Dermis microvascular lymphatic vessel endothelial cell (primary cell): ENCODE results near the gene RFX2. TPM values are rescaled to one million over a fixed set of nuclear protein-coding genes. Genes with fewer than 3 reads are reported as not detected.
"Not testable (repeated sequence)": the region's sequence is repeated elsewhere in the genome, so short reads cannot be mapped to it uniquely, and the experiment has no call there.

ENCODE experiments used
- DNase-seq, 2 donors: peaks; one replicate each; pipeline versions ENCODE4 v3.0.0 to v3.0.0-alpha.2; 2010; ENCODE audit warnings: low read depth in 2 of 2
- total RNA-seq: library from RNA; depleted of rRNA; stranded (reverse); fragments of >200 nt; gene quantifications from 2 replicates; pipeline ENCODE4 v1.2.1, GENCODE V29; 2014

RFX2 gene
- total RNA-seq, 1 donor from 2014 or later, result 1.3 TPM

DNA sequence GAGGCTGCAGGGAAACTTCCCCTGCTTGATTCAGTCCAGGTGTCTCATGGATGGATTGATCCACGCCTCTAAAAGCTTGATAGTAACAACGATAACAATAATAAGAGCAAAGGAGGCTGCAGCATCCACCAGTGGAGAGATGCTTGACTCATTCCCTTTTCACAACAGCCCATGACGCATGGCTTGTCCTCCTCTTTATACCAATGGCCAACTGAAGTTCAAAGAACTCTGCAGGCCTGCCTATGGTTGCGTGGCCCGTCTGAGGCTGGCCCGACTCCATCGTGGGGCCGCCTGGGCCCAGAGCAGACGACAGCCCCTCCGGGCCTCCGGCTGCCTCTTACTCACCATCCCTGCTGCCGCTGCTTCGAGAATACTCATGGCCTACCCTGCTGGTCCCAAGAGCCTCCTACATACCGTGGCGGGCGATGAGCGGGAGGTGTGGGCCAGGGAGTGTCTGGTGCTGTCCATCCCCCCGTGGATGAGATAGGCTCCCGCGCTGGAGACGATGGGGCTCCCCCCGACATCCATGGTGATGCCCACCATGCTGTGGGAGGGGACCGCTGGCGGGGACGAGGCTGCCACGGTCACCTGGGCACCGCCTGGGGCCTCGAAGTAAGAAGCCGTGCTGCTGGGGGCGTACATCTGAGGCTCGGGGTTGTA, 70.6 kb downstream of the RFX2 start:
- no peak for DNase-seq

DNA sequence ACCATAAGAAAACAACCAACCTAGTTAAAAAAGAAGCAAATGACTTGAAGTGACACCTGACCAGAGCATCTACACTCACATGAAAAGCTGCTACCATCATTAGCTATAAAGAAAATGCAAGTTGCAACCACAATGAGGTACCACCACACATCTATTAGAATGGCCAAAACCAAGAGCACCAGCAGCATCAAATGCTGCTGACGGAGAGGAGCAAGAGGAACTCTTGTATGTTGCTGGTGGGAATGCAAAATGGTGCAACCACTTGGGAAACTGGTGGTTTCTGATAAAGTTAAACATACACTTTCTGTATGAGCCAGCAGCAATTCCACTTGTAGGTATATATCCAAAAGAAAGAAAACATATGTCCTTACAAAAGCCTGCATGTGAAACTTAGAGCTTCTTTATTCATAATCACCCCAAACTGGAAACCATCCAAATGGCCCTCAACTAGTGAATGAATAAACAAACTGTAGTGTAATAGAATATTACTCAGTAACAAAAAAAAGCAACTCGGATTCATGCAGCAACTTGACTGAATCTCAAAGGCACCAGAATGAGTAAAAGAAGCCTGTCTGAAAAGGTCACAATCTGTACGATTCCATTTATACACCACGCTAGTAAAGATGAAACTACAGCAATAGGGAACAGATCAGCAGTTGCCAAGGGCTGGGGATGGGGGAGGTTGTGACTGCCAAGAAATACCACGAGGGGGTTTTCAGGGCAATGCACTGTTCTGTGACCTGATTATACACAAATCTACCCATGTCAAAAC, 71.5 kb downstream of the RFX2 start:
- DNase-seq, result no peak

DNA sequence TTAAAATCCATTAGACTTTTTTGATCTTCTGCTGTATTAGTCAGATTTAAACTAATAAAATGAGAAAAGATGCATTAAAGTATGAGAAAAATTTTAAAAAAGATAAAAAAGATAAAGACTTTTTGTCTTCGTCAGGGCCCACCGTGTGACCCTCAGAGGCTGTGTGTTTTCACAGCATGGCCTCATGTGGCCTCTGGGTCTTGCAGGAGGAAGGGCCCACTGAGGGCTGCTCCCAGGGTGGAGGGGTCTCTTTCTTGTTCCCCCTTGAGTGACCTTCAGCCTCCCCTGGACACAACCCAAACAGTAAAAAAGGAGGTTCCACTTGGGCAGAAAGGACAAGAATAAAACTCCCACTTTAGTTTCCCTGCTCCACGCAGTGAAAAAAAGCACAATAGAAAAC, 75.3 kb downstream of the RFX2 start:
- no peak for DNase-seq

DNA sequence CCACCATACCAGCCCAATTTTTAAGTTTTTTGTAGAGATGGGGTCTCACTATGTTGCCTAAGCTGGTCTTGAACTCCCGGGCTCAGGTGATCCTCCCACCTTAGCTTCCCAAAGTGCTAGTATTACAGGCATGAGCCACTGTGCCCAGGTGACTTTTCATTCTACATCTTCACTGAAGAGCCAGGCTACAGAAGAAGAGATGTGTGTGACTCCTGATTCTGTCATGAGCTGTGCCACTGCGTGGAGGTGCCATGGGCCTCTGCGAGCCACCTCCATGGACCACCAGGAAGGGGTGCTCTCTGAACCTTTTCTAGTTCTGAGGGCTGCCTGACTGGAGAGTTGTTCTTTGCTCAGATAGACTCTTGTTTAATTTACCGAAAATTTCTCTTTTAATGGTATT, 75.8 kb downstream of the RFX2 start:
- no peak for DNase-seq

DNA sequence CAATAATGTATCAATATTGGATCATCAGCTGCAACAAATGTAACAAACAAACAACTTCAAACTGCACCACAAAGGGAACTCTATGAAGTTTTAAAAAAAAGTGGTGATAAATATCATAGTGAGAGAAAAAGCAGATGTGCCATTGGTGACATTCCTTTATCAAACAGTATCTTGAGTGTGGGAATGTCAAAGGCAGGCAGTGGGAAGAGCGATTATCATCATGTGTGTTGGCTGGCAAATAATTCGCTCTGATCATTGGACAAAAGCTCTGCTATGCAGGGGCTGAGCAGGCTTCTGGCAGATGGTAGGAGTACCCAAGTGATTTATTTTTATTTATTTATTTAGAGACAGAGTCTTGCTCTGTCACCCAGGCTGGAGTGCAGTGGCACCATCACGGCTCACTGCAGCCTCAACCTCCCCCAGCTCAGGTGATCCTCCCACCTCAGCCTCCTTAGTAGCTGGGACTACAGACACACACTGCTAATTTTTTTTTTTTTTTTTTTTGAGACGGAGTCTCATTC, 76.5 kb downstream of the RFX2 start:
- DNase-seq, result no peak

DNA sequence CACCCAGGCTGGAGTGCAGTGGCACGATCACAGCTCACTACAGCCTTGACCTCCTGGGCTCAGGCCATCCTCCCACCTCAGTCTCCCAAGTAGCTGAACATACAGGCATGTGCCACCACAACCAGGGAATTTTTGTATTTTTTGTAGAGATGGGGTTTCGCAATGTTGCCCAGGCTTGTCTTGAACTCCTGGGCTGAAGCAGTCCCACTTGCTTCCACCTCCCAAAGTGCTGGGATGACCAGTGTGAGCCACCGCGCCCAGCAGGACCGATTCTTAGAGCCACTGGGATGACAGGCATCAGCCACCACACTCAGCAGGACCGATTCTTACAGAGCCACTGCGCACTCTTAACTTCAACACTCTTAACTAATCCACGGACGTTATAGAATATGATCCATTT, 77.5 kb downstream of the RFX2 start:
- DNase-seq, result no peak

DNA sequence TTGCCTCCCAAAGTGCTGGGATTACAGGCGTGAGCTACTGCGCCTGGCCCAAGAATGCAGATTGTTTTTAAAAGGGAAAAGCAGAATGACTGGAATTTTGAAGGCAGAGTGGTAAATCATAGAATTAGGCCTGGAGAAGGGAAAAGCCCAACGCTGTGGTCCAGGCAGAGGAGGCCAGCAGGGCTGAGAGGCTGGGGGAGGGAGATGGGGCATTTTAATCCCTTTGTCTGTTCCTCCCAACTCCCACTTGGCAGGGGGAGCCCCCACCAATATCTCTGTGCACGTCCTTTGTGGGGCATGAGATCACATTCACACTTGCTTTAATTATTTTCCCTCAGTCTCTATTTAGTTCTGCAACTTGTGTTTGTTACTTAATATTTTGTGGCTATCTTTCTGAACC, 77.9 kb downstream of the RFX2 start:
- DNase-seq, result no peak

DNA sequence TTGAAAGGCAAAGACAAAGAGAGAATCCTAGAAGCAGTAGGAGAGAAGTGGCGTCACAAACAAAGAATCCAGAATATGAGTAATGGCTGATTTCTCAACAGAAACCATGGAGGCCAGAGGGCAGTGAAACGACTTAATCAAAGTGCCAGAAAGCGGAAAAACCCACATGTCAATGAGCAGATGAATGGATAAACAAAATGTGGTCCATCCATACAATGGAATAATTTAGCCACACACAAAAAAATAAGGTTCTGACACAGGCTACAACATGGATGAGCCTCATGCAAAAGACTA, 80.1 kb downstream of the RFX2 start:
- DNase-seq, result no peak

DNA sequence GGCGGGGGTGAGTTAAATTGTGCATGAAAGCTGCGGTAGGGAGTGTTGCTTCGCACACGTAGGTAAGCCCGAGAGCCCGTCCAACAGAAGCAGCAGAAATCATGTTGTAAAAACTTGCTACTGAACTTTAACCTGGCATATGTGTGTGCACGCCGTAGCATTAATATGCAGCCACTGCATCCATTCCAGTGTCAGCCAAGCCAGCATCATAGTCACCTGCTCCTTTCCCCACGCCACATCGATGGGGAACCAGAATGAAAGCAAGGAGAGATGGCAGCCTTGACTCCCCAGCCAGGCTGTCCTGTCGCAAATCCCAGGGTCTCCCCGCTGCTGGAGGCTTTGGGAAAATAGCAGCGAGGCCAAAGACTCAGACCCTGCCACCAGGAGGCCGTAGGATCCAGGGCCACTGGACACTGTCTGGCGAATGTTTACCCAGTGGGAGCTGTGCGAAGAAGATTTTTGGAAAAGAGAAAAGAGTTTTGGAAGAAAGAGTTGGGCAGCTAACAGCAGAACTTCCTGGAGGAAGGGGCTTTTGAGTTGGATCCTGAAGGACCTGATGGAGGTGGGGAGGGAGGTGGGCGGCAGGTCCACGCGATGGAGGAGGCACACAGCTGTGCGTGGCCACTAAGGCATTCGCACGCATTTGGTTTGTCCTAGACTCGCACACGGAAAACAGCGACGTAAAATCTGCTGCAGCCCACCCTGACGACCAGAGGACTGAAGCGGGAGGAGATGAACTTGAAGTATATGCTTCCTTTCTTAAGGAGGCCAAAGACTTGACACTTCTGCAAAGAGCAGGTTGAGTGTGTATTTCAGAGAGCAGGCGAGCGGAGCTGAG, 83.7 kb downstream of the RFX2 start:
- no peak for DNase-seq

DNA sequence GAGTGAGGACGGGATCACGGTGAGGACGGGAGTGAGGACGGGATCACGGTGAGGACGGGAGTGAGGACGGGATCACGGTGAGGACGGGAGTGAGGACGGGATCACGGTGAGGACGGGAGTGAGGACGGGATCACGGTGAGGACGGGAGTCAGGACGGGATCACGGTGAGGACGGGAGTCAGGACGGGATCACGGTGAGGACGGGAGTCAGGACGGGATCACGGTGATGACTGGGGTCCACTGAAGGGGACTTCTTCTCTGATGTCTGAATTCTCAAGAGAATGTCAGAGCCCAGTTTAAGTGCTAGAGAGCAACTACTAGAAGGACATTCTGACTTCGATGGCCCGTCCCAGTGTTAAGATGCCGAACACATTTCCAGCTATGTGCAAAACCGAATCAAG, 85.5 kb downstream of the RFX2 start:
- DNase-seq, result not testable (repeated sequence)

DNA sequence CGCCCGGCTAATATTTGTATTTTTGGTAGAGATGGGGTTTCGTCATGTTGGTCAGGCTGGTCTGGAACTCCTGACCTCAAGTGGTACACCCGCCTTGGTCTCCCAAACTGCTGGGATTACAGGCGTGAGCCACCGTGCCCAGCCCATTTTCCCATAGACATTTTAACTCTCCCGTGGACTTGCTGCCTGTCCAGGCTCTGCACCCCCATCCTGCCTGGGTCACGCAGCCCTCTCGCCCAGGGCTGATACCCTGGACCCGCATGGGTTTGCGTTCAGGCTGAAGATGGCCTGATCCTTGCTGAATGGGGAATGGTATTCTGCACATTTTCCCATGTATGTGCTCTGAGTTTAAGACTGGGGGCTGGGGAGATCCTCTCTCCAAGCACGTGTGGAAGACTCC, 86.4 kb downstream of the RFX2 start:
- no peak for DNase-seq

DNA sequence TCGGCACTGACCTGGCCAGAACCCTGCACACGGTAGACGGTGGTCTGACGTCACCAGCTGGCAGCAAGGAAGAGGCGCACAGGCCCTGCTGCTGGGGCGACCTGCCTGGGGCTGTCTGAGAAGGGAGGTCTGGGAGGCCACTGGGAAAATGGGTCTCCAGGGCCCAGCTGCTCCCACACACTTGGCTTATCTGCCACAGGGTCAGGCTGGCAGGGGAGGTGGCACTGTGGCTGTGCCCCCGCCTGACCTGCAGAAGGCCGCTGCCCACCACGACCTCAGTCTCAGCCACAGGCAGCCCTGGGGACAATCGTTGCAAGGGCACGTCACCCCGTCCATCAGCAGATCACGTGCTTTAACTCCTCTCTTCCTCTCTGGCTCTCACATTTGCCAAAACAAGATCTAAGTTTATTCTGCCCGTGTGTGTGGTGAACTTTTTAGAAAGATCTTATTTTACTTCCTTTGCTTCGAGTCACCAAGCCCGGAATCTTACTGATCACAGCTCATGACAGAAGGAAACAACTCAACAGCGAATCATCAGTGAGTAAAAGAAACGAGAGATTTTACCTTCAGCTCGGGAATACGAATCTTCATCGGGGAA, 87.1 kb downstream of the RFX2 start:
- DNase-seq, result peak; percentile 11 to 55

DNA sequence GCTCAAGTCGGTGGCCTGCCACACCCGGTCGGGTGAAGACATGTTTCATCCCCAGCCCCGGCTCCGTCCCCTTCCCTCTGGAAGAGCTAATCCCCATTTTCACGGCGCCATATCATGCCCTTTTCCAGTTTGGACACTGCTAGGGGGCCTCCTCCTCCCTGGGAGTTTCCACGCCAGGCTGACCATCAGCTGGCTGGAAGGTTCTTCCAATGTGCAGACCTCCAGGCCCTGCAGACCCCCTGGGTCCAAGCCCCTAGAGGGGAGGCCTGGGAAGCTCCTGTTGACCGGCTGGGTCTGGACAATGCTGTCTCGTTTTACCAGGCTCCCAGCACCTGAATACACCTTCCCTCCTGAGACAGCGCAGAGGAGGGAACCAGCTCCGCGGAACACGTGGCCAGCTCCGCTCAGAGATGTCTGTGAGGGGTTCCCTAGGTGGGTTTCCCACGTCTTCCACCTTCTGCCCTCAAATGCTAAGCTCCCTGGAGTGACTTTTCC, 87.7 kb downstream of the RFX2 start:
- no peak for DNase-seq

DNA sequence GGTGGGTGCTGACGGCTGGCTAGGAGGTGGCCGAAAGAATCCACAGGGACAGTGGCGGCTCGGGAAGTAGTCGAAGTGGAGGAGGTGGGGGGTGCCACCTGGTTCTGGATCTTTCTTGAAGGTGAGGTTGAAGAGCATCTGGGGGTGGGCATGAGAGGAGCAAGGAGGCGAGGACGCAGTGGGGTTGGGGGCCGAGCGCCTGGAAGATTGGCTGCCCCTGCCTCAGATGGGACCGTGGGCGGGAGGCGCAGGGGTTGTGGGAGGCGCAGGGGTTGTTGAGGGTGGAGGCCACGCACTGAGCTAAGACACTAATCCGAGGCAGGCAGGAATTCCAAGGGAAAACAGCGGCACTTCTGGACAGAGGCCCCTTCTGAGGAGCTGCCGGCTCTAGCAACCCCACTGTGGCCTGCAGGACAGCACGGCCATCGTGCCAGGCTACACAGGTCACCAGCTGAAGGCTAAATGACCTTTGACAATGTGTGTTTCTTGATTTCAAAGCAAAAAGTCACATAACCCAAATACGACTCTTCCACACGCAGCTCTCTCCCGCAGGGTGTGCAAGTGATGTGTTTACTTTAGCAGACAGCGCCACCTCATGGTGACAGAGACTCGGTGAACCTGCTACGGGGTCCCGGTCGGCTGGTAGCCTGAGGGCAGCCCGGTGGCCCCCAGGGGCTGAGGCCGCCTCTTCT, 88.3 kb downstream of the RFX2 start:
- peak; percentile 81 to 84 for DNase-seq

DNA sequence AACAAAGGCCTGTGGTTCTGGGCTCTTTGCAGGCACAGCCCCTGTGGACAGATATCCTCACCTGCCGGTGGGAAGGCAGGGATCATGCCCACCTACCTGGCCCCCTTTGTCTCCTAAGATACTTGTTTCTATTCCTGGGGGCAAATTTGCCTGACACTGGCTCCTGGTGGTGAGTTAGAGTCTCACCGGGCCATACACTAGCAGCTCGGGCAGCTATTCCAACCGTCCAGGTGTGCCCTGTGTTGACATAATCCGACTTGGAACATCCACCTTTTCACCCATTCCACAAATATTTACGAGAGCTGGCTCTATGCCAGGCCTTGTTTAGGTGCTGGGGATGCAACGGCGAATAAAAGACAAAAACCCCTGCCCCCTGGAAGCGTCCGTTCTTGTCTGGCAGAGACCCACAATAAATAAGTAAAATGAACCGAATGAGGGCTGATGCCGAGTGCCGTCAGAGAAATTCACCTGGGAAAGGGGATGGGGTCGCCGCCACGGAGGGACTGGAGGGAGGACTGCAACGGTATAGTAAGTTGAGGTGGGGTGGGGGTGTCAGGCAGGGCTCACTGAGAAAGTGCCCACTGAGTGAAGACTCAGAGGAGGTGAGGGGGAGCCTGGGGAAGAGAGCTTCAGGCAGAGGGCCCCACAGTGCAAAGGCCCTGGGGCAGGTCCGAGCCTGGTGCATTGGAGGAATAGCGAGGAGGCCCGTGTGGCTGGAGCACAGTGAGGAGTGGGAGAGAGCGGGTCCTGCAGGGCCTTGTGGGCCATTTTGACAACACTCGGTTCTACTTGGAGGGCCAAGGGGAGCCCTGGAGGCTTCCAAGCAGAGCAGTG, 89.1 kb downstream of the RFX2 start:
- DNase-seq, result no peak

DNA sequence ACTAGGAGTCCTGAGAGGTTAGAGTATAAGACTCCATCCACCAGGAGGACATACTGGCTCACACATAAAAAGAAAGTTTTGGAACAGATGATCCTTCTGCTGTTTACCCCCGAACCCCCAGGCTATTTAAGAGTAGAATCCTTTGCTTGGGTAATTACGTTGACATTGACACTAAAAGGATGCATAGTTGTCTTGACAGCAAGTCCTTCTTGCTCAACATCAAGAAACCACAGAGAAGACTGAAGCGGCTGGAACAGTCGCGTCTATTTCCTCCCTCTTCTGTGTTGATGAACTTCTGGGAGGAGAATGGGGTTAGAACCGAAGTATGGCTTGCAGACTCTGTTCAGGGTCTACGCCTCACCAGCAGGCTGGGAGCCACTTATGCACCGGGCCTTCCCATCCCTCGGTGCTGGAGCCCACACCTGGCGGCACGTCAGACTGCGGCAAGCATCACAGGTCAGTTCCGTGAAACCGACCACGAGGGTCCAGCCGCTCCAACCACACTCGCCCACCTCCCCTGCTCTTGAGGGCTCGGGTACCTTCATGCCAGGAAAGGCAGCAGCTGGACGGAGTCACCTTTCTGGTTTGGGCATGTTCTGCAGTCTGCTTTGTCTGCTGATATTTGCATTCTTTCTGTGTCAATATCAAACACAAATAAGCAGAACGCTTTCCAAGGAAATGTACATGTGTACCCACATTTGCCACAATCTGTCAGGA, 90.0 kb downstream of the RFX2 start:
- DNase-seq, result no peak

DNA sequence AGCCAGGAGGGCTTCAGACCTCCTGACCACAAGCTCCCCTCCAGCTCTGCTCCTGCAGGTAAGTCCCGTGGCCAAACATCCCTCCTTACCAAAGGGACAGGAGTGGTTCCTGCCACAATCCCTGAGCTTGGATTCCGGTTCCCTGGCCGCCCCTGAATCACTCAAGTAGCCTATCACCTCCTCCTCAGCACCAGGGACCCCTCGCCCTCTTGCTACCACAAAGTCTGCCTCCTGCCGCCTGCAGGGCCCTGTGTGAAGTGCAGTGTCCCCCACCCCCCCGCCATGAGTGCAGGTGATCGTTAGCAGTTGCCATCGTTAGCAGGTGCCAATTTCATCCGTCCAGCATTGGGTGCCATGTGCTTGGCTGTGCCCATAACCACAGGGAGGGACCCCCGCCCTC, 91.5 kb downstream of the RFX2 start:
- peak in 1 of 2 donors; percentile 12 for DNase-seq

DNA sequence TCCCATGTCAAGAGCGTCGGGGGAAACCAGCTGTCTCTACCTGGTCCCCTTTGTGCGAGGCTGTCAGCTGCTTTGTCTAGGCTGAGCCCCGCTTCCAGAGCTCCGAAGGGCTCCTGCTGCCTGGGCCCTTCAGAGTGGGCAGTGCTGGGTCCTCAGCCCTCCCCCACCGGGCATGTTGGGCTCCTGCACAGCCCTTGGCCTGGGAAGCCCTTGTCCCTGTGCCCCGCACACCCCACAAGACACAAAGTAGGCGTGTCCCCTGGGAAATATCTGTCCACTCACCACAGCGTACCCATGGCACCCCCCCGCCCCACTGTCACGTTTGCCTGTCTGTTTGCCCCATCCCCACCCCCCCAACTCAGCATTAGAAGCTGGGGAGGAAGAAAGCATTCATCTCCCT, 92.7 kb downstream of the RFX2 start:
- DNase-seq, result no peak

DNA sequence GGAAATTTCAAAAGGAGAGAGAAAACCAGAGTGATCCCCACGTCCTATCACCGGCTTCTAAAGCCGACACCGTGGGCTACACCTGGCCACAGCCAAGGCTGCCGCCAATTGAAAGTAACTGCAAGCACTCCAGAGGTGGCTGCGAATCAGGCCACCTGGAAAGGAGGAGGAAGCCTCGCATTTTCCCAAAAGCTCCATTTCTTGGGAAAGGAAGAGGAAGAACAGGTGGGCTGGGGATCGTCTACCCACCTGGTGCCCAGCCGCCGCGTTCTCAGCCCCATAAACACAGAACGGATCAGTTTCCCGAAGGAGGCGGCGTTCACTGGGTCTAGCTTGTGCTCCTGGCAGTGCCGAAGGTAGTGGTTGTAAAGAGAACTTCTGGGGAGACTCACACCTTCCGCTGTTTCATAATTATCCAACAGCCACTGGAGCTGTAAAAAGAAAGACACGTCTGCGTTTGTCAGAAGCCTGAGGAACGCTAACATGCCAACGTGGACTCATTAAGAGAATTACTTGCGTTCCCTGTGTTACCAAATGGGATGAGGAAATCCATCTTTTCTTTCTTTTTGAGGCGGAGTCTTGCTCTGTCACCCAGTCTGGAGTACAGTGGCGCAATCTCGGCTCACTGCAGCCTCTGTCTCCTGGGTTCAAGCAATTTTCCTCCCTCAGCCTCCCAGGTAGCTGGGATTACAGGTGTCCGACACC, 94.3 kb downstream of the RFX2 start:
- no peak for DNase-seq
